TTC549 (cell line): ENCODE results near the gene KSR2.

ENCODE experiments used
- FAIRE-seq: peaks from 2 replicates; lab custom pipeline; 2012; peaks lifted over from hg19 to GRCh38; lab: Jason Lieb, UNC

KSR2 gene

DNA sequence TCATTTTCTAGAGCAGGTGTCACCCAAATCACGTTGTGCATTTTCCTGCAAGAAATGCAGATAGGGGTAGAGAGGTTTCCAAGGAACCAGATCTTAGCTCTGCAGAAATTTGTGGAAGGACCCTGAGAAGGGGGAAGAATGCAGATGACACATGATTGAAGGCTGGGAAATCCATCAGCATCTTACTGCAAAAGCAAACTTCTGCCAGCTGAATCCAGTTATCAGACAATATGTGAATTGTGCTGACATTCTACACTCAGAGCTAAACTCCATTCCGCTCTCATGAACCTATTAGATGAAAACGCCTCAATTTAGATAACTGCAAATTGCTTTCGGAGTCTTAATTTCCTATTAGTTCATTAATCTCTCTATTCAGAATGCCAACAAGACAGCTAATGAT is 396.0 kb downstream of the KSR2 start:
- no peak for FAIRE-seq

DNA sequence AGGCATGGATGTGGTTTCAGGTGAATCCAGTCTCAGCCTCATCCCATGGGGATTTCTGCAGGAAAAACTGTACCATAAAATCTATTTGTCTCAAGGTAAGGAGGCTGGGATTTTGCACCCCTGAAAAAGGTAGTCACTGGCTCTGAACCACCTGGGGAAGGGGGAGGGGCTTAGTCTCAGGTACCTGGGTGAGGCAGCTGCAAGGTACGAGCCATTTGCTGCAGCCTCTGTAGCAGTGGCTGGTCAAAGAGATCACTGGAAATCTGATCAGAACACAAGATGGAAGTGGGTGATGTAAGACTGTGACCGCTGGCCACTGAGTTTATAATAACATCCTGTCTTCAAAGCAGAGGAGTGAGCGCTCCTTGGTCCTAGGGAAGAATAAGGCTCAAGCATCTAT is 397.5 kb downstream of the KSR2 start:
- FAIRE-seq: no peak

DNA sequence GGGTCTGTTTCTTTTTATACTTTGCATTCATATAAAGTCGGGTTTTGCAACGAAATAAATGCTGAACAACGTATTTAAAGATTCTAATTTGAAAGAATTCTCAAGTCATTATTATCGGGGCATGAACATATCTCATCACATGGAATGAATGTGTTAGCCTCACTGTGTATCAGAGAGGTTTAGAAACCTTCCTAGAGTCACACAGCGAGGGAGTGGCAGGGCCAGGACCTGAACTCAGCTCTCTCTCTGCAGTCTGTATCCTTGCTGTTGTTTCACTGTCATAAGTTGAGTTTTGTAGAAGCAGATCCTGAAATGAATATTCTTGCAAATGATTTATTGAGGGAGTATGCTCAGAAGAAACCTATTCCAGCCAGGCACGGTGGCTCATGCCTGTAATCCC is 398.2 kb downstream of the KSR2 start:
- no peak for FAIRE-seq

DNA sequence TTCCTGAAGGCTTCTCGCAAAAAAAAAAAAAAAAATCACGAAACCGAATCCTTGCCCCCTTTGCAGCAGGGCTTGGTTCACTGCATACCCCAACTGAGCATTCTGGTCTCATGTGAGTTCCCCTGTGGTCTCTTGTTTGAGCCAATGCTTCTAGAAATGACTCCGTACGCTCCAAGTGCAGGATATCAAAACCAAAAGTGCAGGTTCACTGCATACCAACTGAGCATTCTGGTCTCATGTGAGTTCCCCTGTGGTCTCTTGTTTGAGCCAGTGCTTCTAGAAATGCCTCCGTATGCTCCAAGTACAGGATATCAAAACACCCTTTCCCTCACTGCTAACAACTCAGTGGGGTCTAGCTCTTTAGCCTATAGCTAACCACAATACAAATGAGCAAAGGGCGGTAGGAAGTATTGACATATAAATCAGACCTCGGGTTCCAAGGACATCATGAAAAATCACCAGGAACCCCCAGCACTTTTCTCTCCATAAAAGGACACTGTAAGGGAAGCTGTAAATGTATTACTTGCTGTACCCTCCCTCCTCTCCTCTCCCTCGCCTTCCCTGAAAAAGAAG is 401.1 kb downstream of the KSR2 start:
- FAIRE-seq: no peak

DNA sequence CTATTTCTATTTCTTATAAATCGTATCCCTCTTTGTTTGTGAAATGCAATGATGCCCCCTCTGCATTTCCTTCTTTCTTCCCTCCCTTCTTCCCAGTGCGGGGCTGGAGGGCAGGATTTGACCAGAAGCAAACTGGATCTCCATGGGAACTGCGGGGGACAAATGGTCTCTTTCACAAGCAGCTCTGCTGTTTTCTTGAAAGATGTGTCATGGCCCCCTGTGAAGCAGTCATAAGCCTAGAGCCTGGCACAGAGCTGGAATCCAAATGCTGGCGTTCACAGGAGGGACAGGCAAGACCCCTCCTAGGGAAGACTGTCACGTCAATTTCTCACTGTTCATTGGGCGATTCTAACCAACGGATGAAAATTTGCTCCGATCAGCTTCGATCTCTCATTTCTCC is 403.9 kb downstream of the KSR2 start:
- no peak for FAIRE-seq

DNA sequence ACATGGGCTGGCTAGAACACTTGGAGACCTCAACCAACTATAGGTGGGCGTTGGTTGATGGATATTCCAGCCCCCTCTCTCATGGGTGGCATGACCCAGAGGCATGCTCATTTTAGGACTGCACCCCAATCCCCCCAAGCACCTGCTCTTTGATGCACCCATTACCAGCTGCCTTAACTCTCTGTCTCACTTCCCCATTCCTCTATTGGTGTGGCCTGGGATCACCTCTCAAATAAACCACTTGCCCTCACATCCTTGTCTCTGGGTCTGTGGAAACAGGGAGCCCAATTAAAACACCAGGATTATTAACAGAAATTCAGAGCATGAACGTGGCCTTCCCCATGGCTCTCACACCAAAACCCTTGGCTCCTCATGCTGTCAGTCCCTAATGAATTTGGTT is 405.1 kb downstream of the KSR2 start:
- FAIRE-seq: no peak

DNA sequence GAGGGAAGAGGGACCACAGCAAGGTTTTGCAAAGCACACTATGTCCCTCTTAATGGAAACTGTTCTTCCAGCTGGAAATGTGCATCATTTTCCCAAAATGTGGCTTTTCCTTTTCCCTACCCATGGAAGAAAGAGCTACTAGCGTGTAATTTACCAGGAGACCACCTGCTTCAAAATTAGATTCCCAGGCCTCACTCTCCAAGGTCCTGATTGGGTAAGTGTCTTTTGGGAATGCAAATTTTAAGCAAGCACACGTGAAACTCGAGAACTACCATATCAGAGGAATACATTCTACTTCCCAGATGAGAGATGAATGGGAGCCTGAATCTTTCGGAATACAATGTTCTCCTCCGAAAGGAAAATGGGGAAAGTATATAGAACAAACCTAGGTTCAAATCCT is 405.8 kb downstream of the KSR2 start:
- no peak for FAIRE-seq

DNA sequence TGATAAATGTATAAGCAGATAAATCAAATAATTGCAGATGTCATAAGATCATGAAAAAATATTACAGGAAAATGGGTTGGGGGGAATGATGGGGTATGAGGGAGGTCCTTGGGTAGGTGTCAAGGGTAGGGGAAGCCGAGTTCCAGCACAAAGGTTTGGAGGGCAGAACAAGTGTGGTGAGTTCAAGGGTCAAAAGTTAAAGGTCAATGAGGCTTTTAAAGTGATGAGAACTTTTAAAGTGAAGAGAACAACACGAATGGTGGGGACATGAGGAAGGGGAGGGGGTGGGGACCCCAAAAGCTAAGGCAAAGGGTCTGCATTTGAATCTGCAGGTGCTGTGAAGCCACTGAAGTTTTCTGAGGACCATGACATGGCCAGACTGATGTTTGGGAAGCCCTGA is 406.8 kb downstream of the KSR2 start:
- FAIRE-seq: no peak

DNA sequence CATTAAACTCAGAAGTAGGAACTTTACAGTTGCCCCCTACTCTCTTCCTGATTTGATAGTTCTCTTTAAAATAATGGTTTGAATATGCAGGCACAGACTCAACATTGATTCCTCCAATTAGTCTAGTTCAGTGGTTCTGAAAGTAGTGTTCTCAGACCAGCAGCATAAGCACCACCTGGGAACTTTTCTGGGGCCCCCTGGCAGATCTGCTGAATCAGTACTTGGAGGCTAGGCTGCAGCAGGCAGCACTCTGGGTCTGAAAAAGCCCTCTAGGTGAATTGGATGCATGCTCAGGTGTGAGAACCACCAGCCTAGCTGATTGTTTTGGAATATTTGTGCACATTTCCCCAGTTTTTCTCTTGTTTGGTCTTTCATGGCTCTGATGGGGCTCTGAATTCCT is 408.8 kb downstream of the KSR2 start:
- FAIRE-seq: no peak

DNA sequence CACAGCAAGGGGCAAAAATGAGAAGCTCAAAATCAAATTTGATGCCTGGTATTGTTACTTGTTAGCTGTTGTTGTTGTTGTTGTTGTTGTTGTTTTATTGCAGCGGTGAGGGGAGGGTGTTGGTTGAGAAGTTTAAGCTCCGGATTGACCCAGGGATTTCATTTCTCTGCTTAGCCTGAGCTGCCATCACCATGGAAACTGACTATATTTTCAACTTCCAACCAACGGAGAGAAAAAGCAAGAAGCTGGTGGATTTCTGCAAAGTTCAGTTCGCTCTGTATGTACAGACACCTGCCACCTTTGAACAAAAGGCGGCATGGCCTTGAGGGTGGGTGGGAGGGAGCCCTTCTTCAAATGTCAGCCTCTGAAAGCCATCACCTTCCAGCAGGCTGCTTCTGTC is 412.9 kb downstream of the KSR2 start:
- FAIRE-seq: no peak

DNA sequence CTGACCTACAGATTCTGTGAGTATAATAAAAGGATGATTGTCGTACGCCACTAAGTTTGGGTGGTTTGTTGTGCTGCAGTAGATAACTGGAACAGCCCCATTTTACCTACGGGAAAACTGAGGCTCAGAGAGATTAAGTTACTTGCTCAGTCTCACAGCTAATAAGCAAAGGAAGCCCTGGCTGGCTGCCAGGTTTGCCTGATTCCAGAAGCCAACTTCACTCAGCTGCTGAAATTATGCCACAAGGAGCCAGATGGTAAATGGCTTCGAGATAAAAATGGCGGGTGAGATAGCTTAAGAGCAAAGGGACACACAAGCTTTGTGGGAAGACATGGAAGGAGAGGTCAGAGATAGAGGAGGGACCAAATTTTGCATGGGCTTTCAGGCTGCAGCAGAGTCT is 415.8 kb downstream of the KSR2 start:
- FAIRE-seq: no peak

DNA sequence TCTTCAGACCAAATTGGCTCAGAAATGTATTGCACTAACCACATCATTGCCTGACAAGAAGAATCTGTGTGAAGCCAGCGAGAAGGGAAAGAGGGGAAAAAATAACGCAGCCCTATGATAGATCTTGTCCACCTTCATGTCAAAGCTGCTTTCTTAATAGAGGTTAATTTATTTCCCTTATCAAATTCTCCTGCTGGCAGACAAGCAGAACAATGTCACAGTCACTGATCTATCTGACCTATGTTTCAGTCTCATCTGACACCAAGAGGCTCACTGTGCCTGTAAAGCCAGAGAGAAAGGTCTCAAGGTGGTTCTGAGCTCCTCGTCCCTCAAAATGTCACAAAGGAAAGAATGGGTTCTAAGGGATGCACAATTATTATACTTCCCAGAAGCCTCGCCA is 417.1 kb downstream of the KSR2 start:
- no peak for FAIRE-seq

DNA sequence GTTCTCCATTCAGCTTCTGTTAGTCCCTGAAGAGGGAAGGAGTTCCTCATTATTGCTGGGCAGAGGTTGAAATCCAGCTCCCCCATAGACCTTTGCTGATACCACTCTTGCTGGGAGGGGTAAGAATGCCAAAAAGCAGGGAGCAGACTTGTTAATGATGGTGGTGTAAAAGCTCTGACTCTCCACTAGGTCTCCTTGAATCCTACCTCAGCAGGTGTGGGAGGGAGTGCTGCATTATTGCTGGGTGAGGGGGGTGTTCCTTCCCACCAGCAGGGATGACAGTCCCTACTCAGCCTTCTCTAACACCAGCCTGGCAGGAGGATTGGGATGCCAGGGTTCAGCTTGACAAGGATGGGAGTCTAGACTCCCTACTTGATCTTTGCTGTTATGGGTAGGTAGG is 421.6 kb downstream of the KSR2 start:
- no peak for FAIRE-seq

DNA sequence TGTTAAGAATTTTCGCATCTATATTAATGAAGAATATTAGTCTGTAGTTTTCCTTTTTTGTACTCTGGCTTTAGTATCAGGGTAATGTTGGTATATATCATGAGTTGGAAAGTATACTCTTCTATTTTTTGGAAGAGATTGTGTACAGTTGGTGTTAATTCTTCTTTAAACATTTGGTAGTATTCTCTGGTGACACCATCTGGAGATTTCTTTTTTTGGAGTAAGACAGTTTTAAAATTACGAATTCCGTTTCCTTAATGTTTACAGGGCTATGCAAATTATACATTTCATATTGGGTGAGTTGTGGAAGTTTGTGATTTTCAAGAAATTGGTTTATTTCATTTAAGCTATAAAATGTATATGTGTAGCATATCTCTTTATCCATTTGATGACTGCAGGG is 423.6 kb downstream of the KSR2 start:
- no peak for FAIRE-seq

DNA sequence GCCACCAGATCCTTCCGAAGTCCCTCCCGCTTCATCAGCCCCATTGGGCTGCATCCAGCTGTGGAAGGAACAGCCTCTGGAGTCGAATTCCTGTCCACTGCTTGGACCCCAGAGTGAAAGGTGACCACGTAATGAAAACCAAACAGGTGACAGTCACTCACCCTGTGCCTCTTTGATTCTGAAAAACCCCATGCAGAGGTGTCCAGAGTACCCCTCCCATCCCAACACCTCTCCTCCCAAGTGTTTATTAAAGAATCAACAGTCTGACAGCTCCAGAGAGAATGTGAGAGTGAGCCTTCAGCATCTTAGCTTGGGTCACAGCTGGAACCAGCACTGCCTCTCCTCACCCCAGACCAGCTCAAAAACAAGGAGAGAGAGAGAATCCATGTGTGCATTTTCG is 428.8 kb downstream of the KSR2 start:
- FAIRE-seq: no peak

DNA sequence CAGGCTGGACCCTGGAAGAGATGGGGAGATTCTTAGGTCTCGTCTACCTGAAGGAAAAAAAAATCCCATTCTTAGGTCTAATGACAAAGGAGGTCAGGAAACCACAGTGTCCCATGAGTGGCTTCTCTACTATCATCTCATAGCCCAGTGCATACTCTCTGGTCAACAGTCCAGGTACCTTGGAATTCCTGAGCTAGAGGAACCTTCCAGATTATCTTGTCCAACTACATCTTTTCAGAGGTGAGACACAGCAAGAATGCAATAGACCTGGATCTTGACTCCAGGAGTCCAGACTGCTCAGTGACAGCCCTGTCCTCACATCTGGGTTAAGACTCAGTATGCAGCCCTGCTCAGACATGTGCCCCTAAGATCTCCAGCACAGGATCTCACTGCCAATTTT is 429.9 kb downstream of the KSR2 start:
- no peak for FAIRE-seq

DNA sequence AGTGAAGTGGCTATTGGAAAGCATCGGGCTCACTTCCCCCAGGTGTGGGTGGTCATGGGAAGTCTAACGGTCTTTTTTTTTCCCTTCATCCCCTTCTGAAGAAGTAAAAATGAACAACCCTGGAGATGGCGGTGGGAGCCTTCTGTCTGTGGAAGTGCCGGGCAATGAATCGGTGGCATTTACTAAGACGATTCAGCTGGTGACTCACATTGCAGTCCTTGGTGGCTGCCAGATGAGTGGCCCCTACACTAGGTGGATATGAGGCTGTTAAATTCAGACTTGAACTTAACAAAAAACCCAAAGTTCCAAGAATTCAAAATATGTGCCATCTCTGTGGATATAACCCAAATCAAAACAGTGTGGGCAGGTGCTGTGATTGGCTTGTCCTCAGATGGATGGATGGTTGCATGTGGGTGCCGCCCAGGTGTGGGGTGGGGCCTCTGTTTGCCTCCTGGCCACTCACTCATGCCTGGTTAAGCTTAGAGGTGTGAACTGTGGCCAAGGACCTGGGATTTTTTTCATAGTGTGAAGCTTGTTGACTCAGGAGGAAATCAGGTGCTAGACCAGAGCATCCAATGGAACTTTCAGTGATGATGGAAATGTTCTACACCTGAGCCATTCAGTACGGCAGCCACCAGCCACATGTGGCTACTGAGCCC is 430.6 kb downstream of the KSR2 start:
- no peak for FAIRE-seq

DNA sequence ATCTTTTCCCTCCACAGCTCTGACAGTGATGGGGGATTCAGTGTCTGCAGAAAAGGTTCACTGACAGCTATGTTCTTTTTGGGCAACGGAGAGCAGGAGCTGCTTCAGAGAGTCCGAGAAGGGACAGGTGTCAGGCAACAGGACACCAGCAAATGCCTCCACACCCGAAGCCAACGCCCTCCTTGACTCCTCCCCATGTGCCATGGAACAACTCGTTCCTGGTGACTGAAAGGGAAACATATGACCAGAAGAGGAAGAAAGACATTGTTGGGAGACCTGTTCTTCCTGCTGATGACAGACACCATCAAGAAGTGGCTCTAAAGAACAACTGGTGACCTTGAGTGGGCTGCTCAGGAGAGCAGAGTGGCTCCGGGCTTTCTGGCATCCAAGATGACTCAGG is 435.1 kb downstream of the KSR2 start:
- no peak for FAIRE-seq

DNA sequence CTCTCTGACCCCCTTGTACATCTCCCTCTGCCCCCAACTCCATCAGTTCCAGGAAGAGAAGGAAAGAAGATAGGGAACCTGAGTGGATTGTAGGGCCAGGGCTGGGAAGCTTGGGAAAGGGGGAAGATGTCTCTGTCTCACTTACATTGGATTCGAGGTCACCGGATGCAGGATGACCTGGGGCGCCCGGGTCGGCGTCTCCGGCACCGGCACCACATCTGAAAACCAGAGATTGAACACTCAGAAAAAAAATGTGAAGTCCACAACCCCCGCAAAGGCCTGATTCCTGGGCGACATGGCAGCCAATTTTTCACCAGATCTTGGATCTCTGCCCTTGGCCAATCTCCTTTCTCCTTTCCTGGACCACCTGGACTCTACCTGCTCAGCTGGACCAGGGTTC is 438.0 kb downstream of the KSR2 start:
- FAIRE-seq: no peak

DNA sequence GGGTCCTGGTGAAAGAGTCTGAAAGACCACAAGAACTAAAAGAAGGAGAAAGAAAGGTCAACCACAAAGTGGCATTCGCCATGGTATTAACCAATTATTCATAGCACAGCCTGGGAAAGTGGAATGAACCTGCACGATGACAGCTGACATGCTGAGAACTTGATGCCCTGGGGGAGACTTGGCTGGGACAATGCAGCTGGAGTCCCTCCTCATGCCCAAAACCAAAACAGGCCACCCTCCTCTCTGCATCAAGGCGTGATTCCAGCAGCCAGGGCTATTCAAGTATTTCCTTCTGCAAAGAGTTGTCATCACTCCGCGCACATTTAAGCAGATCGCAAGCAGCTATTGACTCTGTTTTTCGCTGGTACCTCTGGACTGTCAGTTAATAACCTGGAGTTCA is 440.3 kb downstream of the KSR2 start:
- no peak for FAIRE-seq

DNA sequence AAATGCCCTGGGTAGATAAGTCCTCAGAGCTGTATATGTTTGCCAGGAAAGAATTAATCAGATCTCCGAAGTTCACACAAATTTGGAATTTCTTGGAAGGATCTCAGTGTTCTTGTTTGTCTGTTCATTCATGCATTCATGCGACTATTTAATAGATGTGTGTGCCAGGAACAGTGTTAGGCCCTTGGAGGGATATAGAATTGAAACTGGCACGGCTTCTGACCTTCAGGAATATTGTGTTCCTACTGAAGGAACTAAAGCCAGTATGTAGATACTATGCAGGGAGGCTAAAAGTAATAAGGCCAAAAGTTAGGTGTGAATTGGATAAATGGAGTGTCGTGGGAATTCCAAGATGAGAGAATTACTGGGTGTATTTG is 441.3 kb downstream of the KSR2 start:
- no peak for FAIRE-seq

DNA sequence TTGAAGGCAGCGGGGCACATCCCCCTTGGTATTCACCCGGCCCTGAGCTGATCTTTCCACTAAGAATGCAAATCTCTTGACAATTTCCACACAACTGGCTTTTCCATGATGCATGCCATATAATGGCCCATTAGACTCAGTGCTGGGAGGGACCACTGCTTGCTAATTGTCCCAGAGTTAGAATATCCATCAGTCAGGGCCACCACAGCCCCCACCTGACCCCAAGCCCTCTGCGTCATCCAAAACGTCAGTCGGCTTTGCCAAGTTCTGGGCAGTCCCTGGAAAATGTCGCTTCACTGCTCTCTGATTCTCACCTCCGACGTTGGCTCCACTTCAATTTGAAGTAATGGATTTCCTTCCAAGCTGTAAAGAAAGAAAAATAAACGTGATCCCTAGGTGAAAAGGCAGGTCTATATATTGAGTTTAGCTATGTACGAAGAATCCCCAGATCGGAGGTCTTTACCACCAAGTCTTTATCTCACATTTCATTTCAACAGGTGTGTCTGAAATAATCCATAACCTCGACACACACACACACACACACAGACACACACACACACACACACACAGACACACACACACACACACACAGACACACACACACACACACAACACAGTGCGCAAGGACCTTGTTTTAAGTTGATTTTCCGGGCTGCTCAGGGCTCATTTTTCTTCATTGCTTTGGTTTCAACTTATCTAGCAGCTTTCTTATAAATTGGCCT is 441.9 kb downstream of the KSR2 start:
- no peak for FAIRE-seq

DNA sequence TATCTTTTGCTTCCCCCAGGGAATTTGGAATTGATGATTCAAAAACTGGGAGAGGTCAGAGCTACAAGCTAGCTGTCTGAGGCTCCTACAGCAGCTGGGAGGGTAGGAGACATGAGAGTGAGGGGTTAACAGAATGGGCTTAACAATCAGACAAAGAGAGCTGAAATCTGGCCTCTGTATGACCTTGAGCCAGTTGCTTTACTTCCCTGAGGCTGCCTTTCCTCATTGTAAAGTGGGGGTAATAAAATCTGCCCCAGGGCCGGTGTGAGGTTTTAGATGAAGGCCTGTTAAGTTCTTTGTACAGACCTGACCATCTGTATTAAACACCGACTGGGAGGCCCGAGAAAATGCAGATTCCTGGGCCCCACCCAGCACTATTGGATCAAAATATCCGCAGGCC is 443.0 kb downstream of the KSR2 start:
- no peak for FAIRE-seq

DNA sequence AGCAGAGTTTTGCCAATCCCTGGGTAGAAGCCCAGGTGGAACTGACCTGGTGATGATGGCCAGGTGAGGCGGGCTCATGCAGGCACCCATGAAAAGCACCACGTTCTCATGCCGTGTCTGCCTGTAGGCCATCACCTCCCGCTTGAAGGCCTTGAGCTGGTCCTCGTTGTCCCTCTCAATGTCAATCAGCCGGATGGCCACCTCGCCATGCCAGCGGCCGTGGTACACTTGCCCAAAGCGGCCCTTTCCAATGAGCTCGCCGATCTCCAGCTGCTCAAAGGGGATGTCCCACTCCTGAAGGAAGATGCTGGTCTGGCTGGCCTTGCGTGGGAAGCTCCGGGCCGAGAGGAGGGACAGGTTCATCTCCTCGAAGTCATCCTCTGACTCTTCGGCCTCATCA is 444.0 kb downstream of the KSR2 start:
- no peak for FAIRE-seq
